ENCODE measurements around the gene KCNQ1.

Gene KCNQ1

DNA sequence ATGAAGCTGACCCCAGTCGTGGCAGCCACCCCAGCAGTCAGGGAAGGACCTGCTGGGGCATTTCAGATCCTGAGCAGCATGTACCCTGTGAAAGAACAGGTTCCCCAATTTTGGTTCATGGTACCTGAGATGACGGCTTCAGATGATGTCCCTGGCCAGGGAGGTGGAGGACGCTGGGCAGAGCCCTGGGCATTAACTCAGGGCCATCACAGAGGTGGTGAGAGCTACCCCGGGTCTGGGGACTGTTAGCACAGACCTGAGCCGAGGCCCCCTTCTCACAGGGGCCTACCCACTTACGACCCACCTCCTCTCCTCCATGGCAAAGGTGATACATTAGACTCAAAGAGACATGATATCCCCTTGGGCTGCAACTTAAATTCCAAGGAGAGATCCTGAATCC, 372.6 kb downstream of the KCNQ1 start:
- DNase-seq: no peak
- Histone ChIP-seq H3K36me3 (ENCODE audit: control insufficient read depth in 4 of 4, insufficient read depth in 4 of 4, low read length in 3 of 4) (no peaks in the 10 kb centered on the region), H3K27me3 (replicated peaks in 2 of 5; ENCODE audit: control insufficient read depth in 4 of 5, insufficient read depth in 5 of 5, low read length in 4 of 5) (no peaks in the 10 kb centered on the region), H3K9me3 (ENCODE audit: control extremely low read depth in 1 of 5, control insufficient read depth in 4 of 5, insufficient read depth in 2 of 5, low read depth in 1 of 5, low read length in 4 of 5) (peaks cover 0 to 29% (median 4%) of the 10 kb centered on the region in 5 experiments), H3K27ac (ENCODE audit: insufficient read depth in 1 of 2, low read depth in 1 of 2, low read length in 2 of 2, poor library complexity in 1 of 2, severe bottlenecking in 2 of 2) (no peak overlapping the region), H3K4me1 (ENCODE audit: control extremely low read depth in 1 of 4, control insufficient read depth in 4 of 4, insufficient read depth in 4 of 4, low read length in 3 of 4) (peaks cover 0 to 16% (median 11%) of the 10 kb centered on the region in 4 experiments), H3K4me3 (ENCODE audit: control insufficient read depth in 1 of 7, extremely low read depth in 1 of 7, insufficient read depth in 4 of 7, low read depth in 2 of 7, low read length in 6 of 7) (no peak overlapping the region)
- WGBS (ENCODE audit: insufficient coverage): 80% methylated on average over 2 of the region's 6 CpGs
- ChIA-PET POLR2A (no interaction called here), CTCF (interaction anchor here (0.8 to 1.4 kb wide), 2 partner anchors 19 to 285 kb away, joined by 3 to 4 read pairs; no protein-coding TSS in a partner anchor)

DNA sequence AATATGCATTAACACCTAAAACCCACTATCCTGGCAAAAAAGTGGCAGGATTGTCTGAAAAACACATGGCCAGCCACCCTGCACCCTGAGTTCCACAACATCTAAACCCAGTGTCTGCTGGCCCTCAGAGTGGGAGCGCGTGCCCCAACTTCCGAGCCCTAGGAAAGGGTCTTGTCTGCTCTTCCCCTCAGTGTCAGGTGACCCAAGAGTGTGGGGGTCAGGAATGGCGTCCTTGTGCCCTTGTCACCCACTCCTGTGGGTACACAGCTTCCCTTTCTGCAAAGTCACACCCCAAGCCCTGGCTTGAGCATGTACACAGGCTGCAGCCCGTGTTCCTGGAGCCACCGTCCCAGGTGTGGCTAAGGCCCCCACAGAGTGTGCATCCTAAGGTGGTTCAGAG, 373.2 kb downstream of the KCNQ1 start:
- Histone ChIP-seq H3K4me1 (ENCODE audit: control extremely low read depth in 1 of 4, control insufficient read depth in 4 of 4, insufficient read depth in 4 of 4, low read length in 3 of 4) (peaks cover 0 to 10% (median 6%) of the 10 kb centered on the region in 4 experiments), H3K4me3 (ENCODE audit: control insufficient read depth in 1 of 7, extremely low read depth in 1 of 7, insufficient read depth in 4 of 7, low read depth in 2 of 7, low read length in 6 of 7) (no peak overlapping the region), H3K36me3 (ENCODE audit: control insufficient read depth in 4 of 4, insufficient read depth in 4 of 4, low read length in 3 of 4) (no peaks in the 10 kb centered on the region), H3K9me3 (ENCODE audit: control extremely low read depth in 1 of 5, control insufficient read depth in 4 of 5, insufficient read depth in 2 of 5, low read depth in 1 of 5, low read length in 4 of 5) (peaks cover 0 to 34% (median 4%) of the 10 kb centered on the region in 5 experiments), H3K27me3 (replicated peaks in 2 of 5; ENCODE audit: control insufficient read depth in 4 of 5, insufficient read depth in 5 of 5, low read length in 4 of 5) (no peaks in the 10 kb centered on the region), H3K27ac (ENCODE audit: insufficient read depth in 1 of 2, low read depth in 1 of 2, low read length in 2 of 2, poor library complexity in 1 of 2, severe bottlenecking in 2 of 2) (no peak overlapping the region)
- WGBS (ENCODE audit: insufficient coverage): 100% methylated on average over 2 of the region's 6 CpGs
- POLR2A ChIA-PET: no interaction called here
- DNase-seq: no peak
- CTCF ChIA-PET: interaction anchor here (0.6 kb wide), 1 partner anchor 1251 kb away, joined by 3 read pairs; no protein-coding TSS in a partner anchor

DNA sequence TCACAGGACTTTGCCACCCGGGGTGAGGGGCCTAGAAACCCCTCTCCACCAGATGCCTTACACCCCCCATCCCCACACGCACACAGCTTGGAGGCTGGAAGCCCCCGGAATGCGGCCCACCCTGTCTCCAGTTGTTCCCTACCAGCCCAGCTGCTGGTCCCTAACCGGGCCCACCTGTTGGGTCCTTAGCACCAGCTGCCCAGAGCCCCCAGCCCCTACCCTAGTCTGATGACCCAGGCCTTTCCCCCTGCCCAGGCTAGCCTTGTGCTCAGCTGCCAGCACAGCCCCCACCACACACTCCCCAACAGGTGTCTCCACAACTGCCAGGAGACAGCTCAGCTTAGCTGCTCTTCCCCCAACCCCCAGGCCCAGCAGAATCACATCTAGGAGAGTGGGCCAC, 373.7 kb downstream of the KCNQ1 start:
- peaks cover 0 to 38% (median 4%) of the 10 kb centered on the region in 5 experiments for H3K9me3 ChIP-seq (ENCODE audit: control extremely low read depth in 1 of 5, control insufficient read depth in 4 of 5, insufficient read depth in 2 of 5, low read depth in 1 of 5, low read length in 4 of 5)
- no peaks in the 10 kb centered on the region for H3K27me3 ChIP-seq (replicated peaks in 2 of 5; ENCODE audit: control insufficient read depth in 4 of 5, insufficient read depth in 5 of 5, low read length in 4 of 5)
- POLR2A ChIA-PET: no interaction called here
- CTCF ChIA-PET: interaction anchor here (0.6 to 1.1 kb wide), 2 partner anchors 66 to 1251 kb away, joined by 3 to 4 read pairs; no protein-coding TSS in a partner anchor
- H3K4me1 ChIP-seq (ENCODE audit: control extremely low read depth in 1 of 4, control insufficient read depth in 4 of 4, insufficient read depth in 4 of 4, low read length in 3 of 4): peaks cover 0 to 5% (median under 1%) of the 10 kb centered on the region in 4 experiments
- no peak overlapping the region for H3K4me3 ChIP-seq (ENCODE audit: control insufficient read depth in 1 of 7, extremely low read depth in 1 of 7, insufficient read depth in 4 of 7, low read depth in 2 of 7, low read length in 6 of 7)
- no peak overlapping the region for H3K27ac ChIP-seq (ENCODE audit: insufficient read depth in 1 of 2, low read depth in 1 of 2, low read length in 2 of 2, poor library complexity in 1 of 2, severe bottlenecking in 2 of 2)
- DNase-seq: no peak
- 89% methylated on average over 4 of the region's 5 CpGs for WGBS (ENCODE audit: insufficient coverage)
- H3K36me3 ChIP-seq (ENCODE audit: control insufficient read depth in 4 of 4, insufficient read depth in 4 of 4, low read length in 3 of 4): no peaks in the 10 kb centered on the region

DNA sequence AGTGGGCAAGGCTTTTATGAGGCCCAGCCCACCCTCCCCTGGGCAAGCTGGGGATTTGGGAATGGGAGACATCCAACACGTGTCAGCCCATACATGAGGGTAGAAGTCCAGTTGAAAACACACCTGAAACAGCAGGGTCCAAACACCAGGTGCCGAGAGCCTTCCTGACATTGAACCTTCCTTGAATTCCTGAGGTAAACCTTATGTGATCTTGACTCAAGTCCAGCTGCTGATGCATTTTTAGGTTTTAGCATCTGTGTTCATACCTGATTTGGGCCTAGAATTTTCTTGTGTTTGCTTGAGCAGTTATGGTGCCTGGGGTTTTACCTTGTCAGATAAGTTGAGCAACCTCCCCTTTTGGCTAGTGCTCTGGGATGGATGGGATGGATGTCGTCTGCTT, 374.5 kb downstream of the KCNQ1 start:
- no peaks in the 10 kb centered on the region for H3K27me3 ChIP-seq (replicated peaks in 2 of 5; ENCODE audit: control insufficient read depth in 4 of 5, insufficient read depth in 5 of 5, low read length in 4 of 5)
- no peak overlapping the region for H3K27ac ChIP-seq (ENCODE audit: insufficient read depth in 1 of 2, low read depth in 1 of 2, low read length in 2 of 2, poor library complexity in 1 of 2, severe bottlenecking in 2 of 2)
- H3K9me3 ChIP-seq (ENCODE audit: control extremely low read depth in 1 of 5, control insufficient read depth in 4 of 5, insufficient read depth in 2 of 5, low read depth in 1 of 5, low read length in 4 of 5): peaks cover 0 to 40% (median 4%) of the 10 kb centered on the region in 5 experiments
- no peaks in the 10 kb centered on the region for H3K36me3 ChIP-seq (ENCODE audit: control insufficient read depth in 4 of 4, insufficient read depth in 4 of 4, low read length in 3 of 4)
- ChIA-PET POLR2A (no interaction called here), CTCF (interaction anchor here (1.1 kb wide), 1 partner anchor 65 kb away, joined by 4 read pairs; no protein-coding TSS in a partner anchor)
- H3K4me3 ChIP-seq (ENCODE audit: control insufficient read depth in 1 of 7, extremely low read depth in 1 of 7, insufficient read depth in 4 of 7, low read depth in 2 of 7, low read length in 6 of 7): no peak overlapping the region
- DNase-seq: no peak
- peaks cover 0 to 11% (median 6%) of the 10 kb centered on the region in 4 experiments for H3K4me1 ChIP-seq (ENCODE audit: control extremely low read depth in 1 of 4, control insufficient read depth in 4 of 4, insufficient read depth in 4 of 4, low read length in 3 of 4)
- 100% methylated on average over 2 of the region's 3 CpGs for WGBS (ENCODE audit: insufficient coverage)

DNA sequence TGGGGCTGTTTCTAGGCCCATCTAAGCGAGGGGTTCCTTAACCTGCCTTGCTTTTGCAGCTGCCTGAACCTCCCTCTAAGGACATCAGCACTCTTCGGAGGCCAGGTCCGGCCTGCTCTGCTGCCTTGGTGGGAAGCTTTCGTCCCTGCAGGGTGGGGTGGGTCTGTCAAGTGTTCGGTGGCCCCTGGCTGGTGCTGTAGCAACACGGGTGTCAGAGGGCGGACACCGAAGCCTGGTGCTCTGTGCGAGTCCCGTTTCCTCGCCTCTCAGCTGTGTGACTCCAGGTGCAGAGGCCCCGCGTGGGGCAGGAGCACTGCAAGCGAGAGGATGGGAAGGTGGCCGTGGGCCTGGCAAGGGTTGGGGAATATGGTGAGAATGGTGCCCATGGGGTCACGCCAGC, 376.2 kb downstream of the KCNQ1 start:
- Histone ChIP-seq H3K4me1 (ENCODE audit: control extremely low read depth in 1 of 4, control insufficient read depth in 4 of 4, insufficient read depth in 4 of 4, low read length in 3 of 4) (peaks cover 0 to 23% (median 22%) of the 10 kb centered on the region in 4 experiments), H3K36me3 (ENCODE audit: control insufficient read depth in 4 of 4, insufficient read depth in 4 of 4, low read length in 3 of 4) (no peaks in the 10 kb centered on the region), H3K27ac (ENCODE audit: insufficient read depth in 1 of 2, low read depth in 1 of 2, low read length in 2 of 2, poor library complexity in 1 of 2, severe bottlenecking in 2 of 2) (no peak overlapping the region), H3K4me3 (ENCODE audit: control insufficient read depth in 1 of 7, extremely low read depth in 1 of 7, insufficient read depth in 4 of 7, low read depth in 2 of 7, low read length in 6 of 7) (no peak overlapping the region), H3K9me3 (ENCODE audit: control extremely low read depth in 1 of 5, control insufficient read depth in 4 of 5, insufficient read depth in 2 of 5, low read depth in 1 of 5, low read length in 4 of 5) (peaks cover 0 to 40% (median 4%) of the 10 kb centered on the region in 5 experiments), H3K27me3 (replicated peaks in 2 of 5; ENCODE audit: control insufficient read depth in 4 of 5, insufficient read depth in 5 of 5, low read length in 4 of 5) (no peaks in the 10 kb centered on the region)
- DNase-seq: no peak
- ChIA-PET CTCF (no interaction called here), POLR2A (no interaction called here)
- WGBS (ENCODE audit: insufficient coverage): 100% methylated on average over 6 of the region's 16 CpGs

DNA sequence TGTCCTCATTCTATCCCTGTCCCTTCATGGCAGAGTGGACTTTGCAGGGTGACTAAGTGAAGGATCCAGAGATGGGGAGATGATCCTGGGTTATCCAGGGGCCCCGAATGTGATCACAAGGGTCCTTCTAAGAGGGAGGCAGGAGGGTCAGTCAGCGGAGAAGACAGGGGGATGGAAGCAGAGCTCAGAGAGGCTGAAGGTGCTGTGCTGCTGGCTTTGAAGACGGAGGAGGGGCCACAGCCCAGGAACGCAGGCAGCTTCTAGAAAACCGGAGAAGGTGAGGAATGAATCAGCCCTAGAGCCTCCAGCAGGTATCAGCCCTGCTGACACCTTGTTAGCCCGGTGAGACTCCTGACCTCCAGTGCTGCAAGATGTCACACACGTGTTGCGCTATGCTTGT, 377.1 kb downstream of the KCNQ1 start:
- no peak overlapping the region for H3K4me3 ChIP-seq (ENCODE audit: control insufficient read depth in 1 of 7, extremely low read depth in 1 of 7, insufficient read depth in 4 of 7, low read depth in 2 of 7, low read length in 6 of 7)
- H3K4me1 ChIP-seq (ENCODE audit: control extremely low read depth in 1 of 4, control insufficient read depth in 4 of 4, insufficient read depth in 4 of 4, low read length in 3 of 4): peaks cover 0 to 32% (median 31%) of the 10 kb centered on the region in 4 experiments
- ChIA-PET CTCF (no interaction called here), POLR2A (no interaction called here)
- no peaks in the 10 kb centered on the region for H3K36me3 ChIP-seq (ENCODE audit: control insufficient read depth in 4 of 4, insufficient read depth in 4 of 4, low read length in 3 of 4)
- DNase-seq: no peak
- 100% methylated on average over 8 of the region's 8 CpGs for WGBS (ENCODE audit: insufficient coverage)
- no peak overlapping the region for H3K27ac ChIP-seq (ENCODE audit: insufficient read depth in 1 of 2, low read depth in 1 of 2, low read length in 2 of 2, poor library complexity in 1 of 2, severe bottlenecking in 2 of 2)
- H3K9me3 ChIP-seq (ENCODE audit: control extremely low read depth in 1 of 5, control insufficient read depth in 4 of 5, insufficient read depth in 2 of 5, low read depth in 1 of 5, low read length in 4 of 5): peaks cover 0 to 34% (median 4%) of the 10 kb centered on the region in 5 experiments
- H3K27me3 ChIP-seq (replicated peaks in 2 of 5; ENCODE audit: control insufficient read depth in 4 of 5, insufficient read depth in 5 of 5, low read length in 4 of 5): no peaks in the 10 kb centered on the region

DNA sequence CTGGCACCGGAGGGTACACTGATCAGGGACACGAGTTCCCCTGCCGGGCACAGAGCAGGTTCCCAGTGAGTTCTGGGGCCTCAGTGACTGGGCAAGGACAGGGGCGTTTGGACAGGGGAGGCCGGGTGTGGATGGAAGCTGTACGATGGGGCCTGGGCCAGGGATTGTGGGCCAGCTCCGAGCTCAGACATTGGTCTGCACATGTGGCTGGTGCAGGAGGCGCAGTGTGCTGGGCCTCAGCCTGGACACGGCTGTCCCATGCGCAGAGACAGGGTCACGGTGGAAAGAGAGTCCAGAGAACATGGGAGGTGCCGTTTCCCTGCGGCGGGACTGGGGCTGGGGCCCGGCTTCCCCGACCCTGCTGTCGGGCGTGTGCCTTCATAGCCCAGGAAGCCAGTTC, 380.0 kb downstream of the KCNQ1 start:
- WGBS (ENCODE audit: insufficient coverage): 73% methylated on average over 12 of the region's 18 CpGs
- no peak for DNase-seq
- Histone ChIP-seq H3K27ac (ENCODE audit: insufficient read depth in 1 of 2, low read depth in 1 of 2, low read length in 2 of 2, poor library complexity in 1 of 2, severe bottlenecking in 2 of 2) (peak overlapping the region in 1 of 2 experiments; percentile 15), H3K4me3 (ENCODE audit: control insufficient read depth in 1 of 7, extremely low read depth in 1 of 7, insufficient read depth in 4 of 7, low read depth in 2 of 7, low read length in 6 of 7) (peak overlapping the region in 1 of 7 experiments; percentile 29), H3K4me1 (ENCODE audit: control extremely low read depth in 1 of 4, control insufficient read depth in 4 of 4, insufficient read depth in 4 of 4, low read length in 3 of 4) (peaks cover 0 to 51% (median 48%) of the 10 kb centered on the region in 4 experiments), H3K9me3 (ENCODE audit: control extremely low read depth in 1 of 5, control insufficient read depth in 4 of 5, insufficient read depth in 2 of 5, low read depth in 1 of 5, low read length in 4 of 5) (peaks cover 0 to 37% (median 4%) of the 10 kb centered on the region in 5 experiments), H3K36me3 (ENCODE audit: control insufficient read depth in 4 of 4, insufficient read depth in 4 of 4, low read length in 3 of 4) (no peaks in the 10 kb centered on the region), H3K27me3 (replicated peaks in 2 of 5; ENCODE audit: control insufficient read depth in 4 of 5, insufficient read depth in 5 of 5, low read length in 4 of 5) (no peaks in the 10 kb centered on the region)
- POLR2A ChIA-PET: no interaction called here
- CTCF ChIA-PET: interaction anchor here (1.2 to 1.8 kb wide), 5 partner anchors 10 to 30 kb away, joined by 4 to 7 read pairs (median 5); no protein-coding TSS in a partner anchor

Measured in common myeloid progenitor, CD34-positive (primary cell).